H1 (cell line): ENCODE data around the gene SRRT. TPM values are rescaled to one million over a fixed set of nuclear protein-coding genes. Genes with fewer than 3 reads are reported as not detected.

ENCODE experiments used
- CTCF ChIA-PET: fragments of 300-600 bp; sonication (Branson Sonifier 250); formaldehyde crosslinking; loops from one replicate; lab custom pipeline; 2021; ENCODE audit not compliant: partially characterized antibody; lab: Charles Lee
- POLR2A ChIA-PET: fragments of 300-600 bp; sonication (Branson Sonifier 250); formaldehyde crosslinking; loops from one replicate; lab custom pipeline; 2021; ENCODE audit warnings: inconsistent platforms; ENCODE audit not compliant: partially characterized antibody; lab: Charles Lee
- DNase-seq, 2 experiments: peaks; one replicate each; pipeline versions ENCODE4 v3.0.0 to v3.0.0-alpha.2; 2010 to 2022; ENCODE audit warnings: low spot score in 2 of 2, low read depth in 1 of 2, mixed read lengths in 1 of 2
- FAIRE-seq: peaks from 2 replicates; lab custom pipeline; 2011; peaks lifted over from hg19 to GRCh38; lab: Jason Lieb, UNC
- H2AFZ ChIP-seq: 2 replicates; pipeline ENCODE4 v1.8.1; 2012; ENCODE audit warnings: low read length, inconsistent platforms
- H2AK5ac ChIP-seq: 2 replicates; pipeline ENCODE4 v1.6.1; 2013; ENCODE audit warnings: low read depth, low read length
- H2BK120ac ChIP-seq: replicated peaks from 2 replicates; pipeline ENCODE3; 2013; ENCODE audit warnings: low read depth, low read length, inconsistent platforms
- H2BK12ac ChIP-seq: 2 replicates; pipeline ENCODE4 v1.6.1; 2013; ENCODE audit warnings: low read depth, low read length
- H2BK15ac ChIP-seq: 2 replicates; pipeline ENCODE4 v1.6.1; 2013; ENCODE audit warnings: low read length
- H2BK20ac ChIP-seq: 2 replicates; pipeline ENCODE4 v1.6.1; 2013; ENCODE audit warnings: low read length
- H2BK5ac ChIP-seq: 2 replicates; pipeline ENCODE4 v1.6.1; 2013; ENCODE audit warnings: low read depth, low read length
- H3K14ac ChIP-seq: 2 replicates; pipeline ENCODE4 v1.6.1; 2013; ENCODE audit warnings: inconsistent platforms; ENCODE audit not compliant: insufficient read length
- H3K18ac ChIP-seq: 2 replicates; pipeline ENCODE4 v1.6.1; 2013; ENCODE audit warnings: low read length; ENCODE audit errors: extremely low read depth
- H3K23ac ChIP-seq: 2 replicates; pipeline ENCODE4 v1.6.1; 2013; ENCODE audit warnings: inconsistent platforms; ENCODE audit not compliant: insufficient read length
- H3K23me2 ChIP-seq: 2 replicates; pipeline ENCODE4 v1.6.1; 2013; ENCODE audit warnings: low read depth, low read length
- H3K27ac ChIP-seq: 2 replicates; pipeline ENCODE4 v1.6.1; 2011; ENCODE audit warnings: low read depth, low read length, inconsistent platforms
- H3K27me3 ChIP-seq, 4 experiments: replicated peaks in 1 of 4; 1 replicate in 1 of 4; 2 replicates in 3 of 4; pipeline versions ENCODE4 v1.6.1 to v1.8.1; 2011 to 2013; ENCODE audit warnings: low read length in 3 of 4, mild to moderate bottlenecking in 3 of 4, inconsistent platforms in 2 of 4, mixed read lengths in 2 of 4, moderate library complexity in 1 of 4; ENCODE audit not compliant: control insufficient read depth in 3 of 4, insufficient read depth in 3 of 4; ENCODE audit errors: extremely low read depth in 1 of 4
- H3K36me3 ChIP-seq, 4 experiments: 2 replicates each; pipeline versions ENCODE4 v1.6.1 to v1.8.1; 2011 to 2013; ENCODE audit warnings: mild to moderate bottlenecking in 4 of 4, low read length in 3 of 4, moderate library complexity in 2 of 4, control low read depth in 1 of 4, inconsistent platforms in 1 of 4; ENCODE audit not compliant: insufficient read depth in 4 of 4, control insufficient read depth in 2 of 4
- H3K4ac ChIP-seq: replicated peaks from 2 replicates; pipeline ENCODE3; 2013; ENCODE audit warnings: low read length, low read depth, mixed read lengths, inconsistent platforms; ENCODE audit not compliant: insufficient read length
- H3K4me1 ChIP-seq, 4 experiments: replicated peaks in 1 of 4; 1 replicate in 1 of 4; 2 replicates in 3 of 4; pipeline versions ENCODE4 v1.6.1 to v1.8.1; 2011 to 2013; ENCODE audit warnings: low read length in 3 of 4, inconsistent platforms in 2 of 4, mixed read lengths in 1 of 4; ENCODE audit not compliant: insufficient read depth in 4 of 4, control insufficient read depth in 3 of 4
- H3K4me2 ChIP-seq, 2 experiments: 2 replicates each; pipeline versions ENCODE4 v1.6.1 to v1.8.1; 2011 to 2013; ENCODE audit warnings: low read depth in 2 of 2, low read length in 2 of 2, control low read depth in 1 of 2, inconsistent platforms in 1 of 2, mild to moderate bottlenecking in 1 of 2; ENCODE audit not compliant: insufficient read depth in 1 of 2
- H3K4me3 ChIP-seq, 4 experiments: fragments of 200-600, 300-600 bp in 1 of 4; sonication (generic), shearing (Covaris generic), sonication (Bioruptor Twin) in 1 of 4; 2 replicates each; pipeline versions ENCODE4 v1.5.1 to v1.8.1; 2011 to 2016; ENCODE audit warnings: low read length in 4 of 4, low read depth in 3 of 4, control low read depth in 2 of 4, inconsistent platforms in 2 of 4, mild to moderate bottlenecking in 2 of 4, mixed read lengths in 1 of 4, moderate library complexity in 1 of 4; ENCODE audit not compliant: insufficient read depth in 2 of 4; ENCODE audit errors: extremely low read depth in 1 of 4
- H3K56ac ChIP-seq: replicated peaks from 2 replicates; pipeline ENCODE3; 2013; ENCODE audit warnings: low read depth, mild to moderate bottlenecking, mixed read lengths, low read length, inconsistent platforms; ENCODE audit not compliant: insufficient read length
- H3K79me1 ChIP-seq: 2 replicates; pipeline ENCODE4 v1.6.1; 2013; ENCODE audit warnings: low read depth, low read length, control low read depth
- H3K79me2 ChIP-seq, 2 experiments: 2 replicates each; pipeline versions ENCODE4 v1.6.1 to v1.8.1; 2012 to 2013; ENCODE audit warnings: low read length in 2 of 2, mild to moderate bottlenecking in 2 of 2, inconsistent platforms in 1 of 2; ENCODE audit not compliant: insufficient read depth in 2 of 2, control insufficient read depth in 1 of 2
- H3K9ac ChIP-seq, 4 experiments: replicated peaks in 1 of 4; 1 replicate in 1 of 4; 2 replicates in 3 of 4; pipeline versions ENCODE4 v1.6.1 to v1.8.1; 2011 to 2013; ENCODE audit warnings: low read depth in 3 of 4, low read length in 3 of 4, control low read depth in 2 of 4, mild to moderate bottlenecking in 2 of 4, moderate library complexity in 2 of 4, inconsistent platforms in 1 of 4; ENCODE audit errors: extremely low read depth in 1 of 4
- H3K9me3 ChIP-seq, 2 experiments: 2 replicates each; pipeline versions ENCODE4 v1.6.1 to v1.8.1; 2012 to 2013; ENCODE audit warnings: mild to moderate bottlenecking in 2 of 2, moderate library complexity in 2 of 2, control low read depth in 1 of 2, inconsistent platforms in 1 of 2, low read depth in 1 of 2, low read length in 1 of 2, mixed read lengths in 1 of 2; ENCODE audit not compliant: insufficient read depth in 2 of 2
- H4K20me1 ChIP-seq, 2 experiments: replicated peaks in 1 of 2; 2 replicates each; pipeline versions ENCODE3 to v1.8.1; 2011 to 2013; ENCODE audit warnings: inconsistent platforms in 2 of 2, low read length in 2 of 2, mild to moderate bottlenecking in 1 of 2; ENCODE audit not compliant: insufficient read depth in 2 of 2, control insufficient read depth in 1 of 2
- H4K5ac ChIP-seq: 2 replicates; pipeline ENCODE4 v1.6.1; 2013; ENCODE audit warnings: low read length, low read depth, mixed read lengths, inconsistent platforms; ENCODE audit not compliant: insufficient read length
- H4K8ac ChIP-seq: 2 replicates; pipeline ENCODE4 v1.8.0; 2013; ENCODE audit warnings: mild to moderate bottlenecking, moderate library complexity, low read length, inconsistent platforms; ENCODE audit not compliant: insufficient read depth; ENCODE audit errors: extremely low read depth
- H4K91ac ChIP-seq: replicated peaks from 2 replicates; pipeline ENCODE3; 2013; ENCODE audit warnings: low read length, mixed read lengths, inconsistent platforms; ENCODE audit not compliant: insufficient read length
- EP300 ChIP-seq, 2 experiments: IDR thresholded peaks; 1 replicate in 1 of 2; 2 replicates in 1 of 2; pipeline ENCODE4 v1.6.1; 2011 to 2012; ENCODE audit warnings: low read depth in 2 of 2, low read length in 2 of 2, mild to moderate bottlenecking in 2 of 2, borderline replicate concordance in 1 of 2, inconsistent platforms in 1 of 2, moderate library complexity in 1 of 2
- HDAC2 ChIP-seq, 2 experiments: fragments of 300-600 bp in 1 of 2; sonication (generic) in 1 of 2; IDR thresholded peaks; 2 replicates each; pipeline ENCODE4 v1.6.1; 2011 to 2012; ENCODE audit warnings: low read depth in 2 of 2, low read length in 2 of 2, mild to moderate bottlenecking in 2 of 2, moderate library complexity in 2 of 2, borderline replicate concordance in 1 of 2, inconsistent platforms in 1 of 2
- NRF1 ChIP-seq: IDR thresholded peaks from 2 replicates; pipeline ENCODE4 v1.6.1; 2011; ENCODE audit warnings: mild to moderate bottlenecking, low read depth, low read length, improper control_type of control experiment
- RAD21 ChIP-seq, 2 experiments: IDR thresholded peaks in 1 of 2; conservative IDR thresholded peaks in 1 of 2; 2 replicates each; pipeline ENCODE4 v1.6.1; 2011; ENCODE audit warnings: low read depth in 2 of 2, low read length in 2 of 2, improper control_type of control experiment in 1 of 2, inconsistent platforms in 1 of 2, mild to moderate bottlenecking in 1 of 2, moderate library complexity in 1 of 2
- WGBS, 2 experiments: shearing (Covaris generic) in 1 of 2; methylation state at CpG; one replicate each; pipeline versions ENCODE4 v1.1.6 to v1.1.7; 2013 to 2015; ENCODE audit warnings: low lambda C conversion rate in 2 of 2, mixed read lengths in 2 of 2, inconsistent platforms in 1 of 2, low coverage in 1 of 2, missing lambda C conversion rate in 1 of 2; ENCODE audit not compliant: insufficient replicate concordance in 2 of 2, insufficient coverage in 1 of 2, insufficient read length in 1 of 2; ENCODE audit errors: extremely low coverage in 1 of 2, missing lambda C conversion rate in 1 of 2; 5-methylcytosine and 5-hydroxymethylcytosine counted together
- polyA plus RNA-seq, 7 experiments: library from polyadenylated mRNA; depleted of rRNA in 3 of 7; stranded (reverse) in 5 of 7; unstranded in 2 of 7; fragments of >200 nt in 5 of 7; fragments of 200-250 nt in 2 of 7; gene quantifications; 1 replicate in 5 of 7; 2 replicates in 1 of 7; 4 replicates in 1 of 7; pipeline versions ENCODE4 v1.2.1 to v1.2.3, GENCODE V29; 2011 to 2013; ENCODE audit warnings: missing spikeins in 2 of 7, mixed read lengths in 2 of 7
- total RNA-seq: library from RNA; stranded (reverse); fragmentation: NEBNext Ultra II Directional; extraction: Animal tissue kit (Norgen Biotek cat#: 25700); gene quantifications from 2 replicates; pipeline ENCODE4 v1.2.1, GENCODE V29; 2021
- TF ChIP-seq, protein P1 (sequence below): IDR thresholded peaks from 2 replicates; pipeline ENCODE4 v1.6.1; 2012; ENCODE audit warnings: inconsistent platforms
- TF ChIP-seq, protein P2 (sequence below), 3 experiments: IDR thresholded peaks; 1 replicate in 2 of 3; 2 replicates in 1 of 3; pipeline versions ENCODE4 v1.5.1 to v1.6.1; 2011; ENCODE audit warnings: low read length in 3 of 3, mild to moderate bottlenecking in 3 of 3, inconsistent platforms in 2 of 3, low read depth in 1 of 3, moderate library complexity in 1 of 3; ENCODE audit not compliant: insufficient read depth in 1 of 3; ENCODE audit errors: control extremely low read depth in 1 of 3

Gene SRRT
- total and polyA plus RNA-seq, 2 of the 8 experiments (the other 6 are each of a cell fraction or from before 2014, with no cell fraction given): 66.7 to 237 TPM

GRCh38 chr7:100894860-100895700, 20.2 kb downstream of the SRRT start:
- no peak for FAIRE-seq
- Histone ChIP-seq H2AFZ (no peak overlapping the region), H3K18ac (no peak overlapping the region; the same call in 1 of the 2 replicates), H2BK120ac (no peak overlapping the region), H3K27ac (no peak overlapping the region), H2BK5ac (no peak overlapping the region), H4K5ac (no peak overlapping the region), H3K79me1 (no peaks in the 10 kb centered on the region), H3K9ac (no peak overlapping the region), H4K8ac (no peak overlapping the region), H3K4me2 (peak overlapping the region; percentile 74 to 78), H3K56ac (no peak overlapping the region), H2BK20ac (no peak overlapping the region), H3K36me3 (no peaks in the 10 kb centered on the region), H3K9me3 (no peaks in the 10 kb centered on the region), H3K23me2 (peaks cover 9% of the 10 kb centered on the region; the same call in 1 of the 2 replicates), H3K4ac (no peak overlapping the region), H2BK12ac (no peak overlapping the region), H3K27me3 (peaks cover 15 to 35% (median 19%) of the 10 kb centered on the region in 4 experiments), H3K79me2 (no peaks in the 10 kb centered on the region), H3K4me1 (peaks cover 0 to 10% (median 6%) of the 10 kb centered on the region in 4 experiments; a peak in 6 of 7 replicates), H4K91ac (no peak overlapping the region), H2AK5ac (no peak overlapping the region), H3K23ac (no peak overlapping the region), H2BK15ac (no peak overlapping the region), H4K20me1 (peaks cover 0 to 5% of the 10 kb centered on the region in 2 experiments), H3K14ac (no peak overlapping the region), H3K4me3 (peak overlapping the region; percentile 10 to 73 (median 42))
- WGBS, 2 experiments: 1% methylated on average over 47 of the region's 83 CpGs; no CpG with 5 or more reads in 1 of the 2 experiments
- DNase-seq: peak; percentile 58 to 100
- ChIA-PET CTCF (interaction anchor here (0.6 to 2.9 kb wide), 32 partner anchors 18 to 349 kb away, joined by 3 to 21 read pairs (median 4); partner anchors contain the start of genes MUC12, MUC17, MUC3A and TRIM56), POLR2A (interaction anchor here (0.6 to 1.8 kb wide), 8 partner anchors 13 to 134 kb away, joined by 3 to 5 read pairs (median 4); partner anchors contain the start of genes MUC3A, SRRT and TRIP6)
- TF ChIP-seq RAD21 (IDR thresholded peaks at IDR 0.05 in 1 of 2, conservative IDR thresholded peaks at IDR 0.05 in 1 of 2; ENCODE audit: low read depth in 2 of 2, low read length in 2 of 2): peak; percentile 95 to 98
- TF ChIP-seq, protein P1, sequence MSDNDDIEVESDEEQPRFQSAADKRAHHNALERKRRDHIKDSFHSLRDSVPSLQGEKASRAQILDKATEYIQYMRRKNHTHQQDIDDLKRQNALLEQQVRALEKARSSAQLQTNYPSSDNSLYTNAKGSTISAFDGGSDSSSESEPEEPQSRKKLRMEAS: peak; percentile 52
- no peak; the same call in 1 of the 2 replicates for TF ChIP-seq NRF1
- 0 out of 4 replicates have a peak, but pooled peaks of 1 of the 2 experiments have one; percentile 23 for TF ChIP-seq HDAC2 (IDR thresholded peaks at IDR 0.05; ENCODE audit: borderline replicate concordance in 1 of 2, low read depth in 2 of 2, low read length in 2 of 2)
- TF ChIP-seq EP300 (IDR thresholded peaks at IDR 0.05; ENCODE audit: borderline replicate concordance in 1 of 2, low read depth in 2 of 2, low read length in 2 of 2): peak in 1 of 2 experiments; percentile 59; a peak in 1 of 3 replicates
- TF ChIP-seq, protein P2, sequence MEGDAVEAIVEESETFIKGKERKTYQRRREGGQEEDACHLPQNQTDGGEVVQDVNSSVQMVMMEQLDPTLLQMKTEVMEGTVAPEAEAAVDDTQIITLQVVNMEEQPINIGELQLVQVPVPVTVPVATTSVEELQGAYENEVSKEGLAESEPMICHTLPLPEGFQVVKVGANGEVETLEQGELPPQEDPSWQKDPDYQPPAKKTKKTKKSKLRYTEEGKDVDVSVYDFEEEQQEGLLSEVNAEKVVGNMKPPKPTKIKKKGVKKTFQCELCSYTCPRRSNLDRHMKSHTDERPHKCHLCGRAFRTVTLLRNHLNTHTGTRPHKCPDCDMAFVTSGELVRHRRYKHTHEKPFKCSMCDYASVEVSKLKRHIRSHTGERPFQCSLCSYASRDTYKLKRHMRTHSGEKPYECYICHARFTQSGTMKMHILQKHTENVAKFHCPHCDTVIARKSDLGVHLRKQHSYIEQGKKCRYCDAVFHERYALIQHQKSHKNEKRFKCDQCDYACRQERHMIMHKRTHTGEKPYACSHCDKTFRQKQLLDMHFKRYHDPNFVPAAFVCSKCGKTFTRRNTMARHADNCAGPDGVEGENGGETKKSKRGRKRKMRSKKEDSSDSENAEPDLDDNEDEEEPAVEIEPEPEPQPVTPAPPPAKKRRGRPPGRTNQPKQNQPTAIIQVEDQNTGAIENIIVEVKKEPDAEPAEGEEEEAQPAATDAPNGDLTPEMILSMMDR (IDR thresholded peaks at IDR 0.05; ENCODE audit: control extremely low read depth in 1 of 3, insufficient read depth in 1 of 3, low read depth in 1 of 3, low read length in 3 of 3): peak in 2 of 3 experiments; percentile 87 to 95; a peak in 3 of 4 replicates
